SH-SY5Y (cell line): Measurements from ENCODE around the gene DLAT.

Experiments used
- GATA2 ChIP-seq: IDR thresholded peaks from 2 replicates; pipeline ENCODE4 v1.6.1; 2011; ENCODE audit warnings: mild to moderate bottlenecking, low read depth, low read length
- GATA3 ChIP-seq: IDR thresholded peaks from 2 replicates; pipeline ENCODE4 v1.6.1; 2011; ENCODE audit warnings: low read depth, mild to moderate bottlenecking, low read length, moderate library complexity

- no peak for TF ChIP-seq GATA3
- TF ChIP-seq GATA2 = no peak
These were observed 60.7 kb downstream of the DLAT start for GRCh38 chr11:112085822-112086421.
